OCI-LY3 (cell line): ENCODE data around the gene PIK3R3.

ENCODE experiments used
- H2AFZ ChIP-seq: fragments of 200-600, 300-600 bp; shearing (Covaris generic); 2 replicates; pipeline ENCODE4 v1.6.0; 2014; ENCODE audit warnings: antibody characterized with exemption, low read depth, low read length
- H3K27ac ChIP-seq: fragments of 200-600, 300-600 bp; sonication (generic); 2 replicates; pipeline ENCODE4 v1.5.1; 2014; ENCODE audit warnings: mild to moderate bottlenecking, low read length, moderate library complexity, mixed read lengths
- H3K27me3 ChIP-seq: fragments of 200-600, 300-600 bp; sonication (generic); 2 replicates; pipeline ENCODE4 v1.6.1; 2014; ENCODE audit warnings: low read depth, low read length, mixed read lengths
- H3K36me3 ChIP-seq: fragments of 200-600, 300-600 bp; sonication (generic); replicated peaks from 2 replicates; pipeline ENCODE3; 2014; ENCODE audit warnings: low read depth, low read length, mixed read lengths
- H3K4me1 ChIP-seq: fragments of 300-600, 200-600 bp; sonication (generic); 2 replicates; pipeline ENCODE4 v1.6.1; 2014; ENCODE audit warnings: low read length, mixed read lengths
- H3K4me2 ChIP-seq: fragments of 200-600, 300-600 bp; sonication (generic); 2 replicates; pipeline ENCODE4 v1.6.1; 2014; ENCODE audit warnings: low read length, mixed read lengths
- H3K4me3 ChIP-seq: fragments of 300-600, 200-600 bp; sonication (generic); 2 replicates; pipeline ENCODE4 v1.5.1; 2014; ENCODE audit warnings: antibody characterized with exemption, mild to moderate bottlenecking, low read length, moderate library complexity
- H3K79me2 ChIP-seq: fragments of 300-600, 200-600 bp; shearing (Covaris generic); 2 replicates; pipeline ENCODE4 v1.6.1; 2014; ENCODE audit warnings: mild to moderate bottlenecking, low read length, mixed read lengths
- H3K9ac ChIP-seq: fragments of 300-600, 200-600 bp; shearing (Covaris generic); 2 replicates; pipeline ENCODE4 v1.6.0; 2014; ENCODE audit warnings: mild to moderate bottlenecking, low read length, moderate library complexity
- H3K9me3 ChIP-seq: fragments of 200-600, 300-600 bp; shearing (Covaris generic); 2 replicates; pipeline ENCODE4 v1.6.1; 2014; ENCODE audit warnings: low read length, mixed read lengths; ENCODE audit not compliant: insufficient read depth
- H4K20me1 ChIP-seq: fragments of 200-600, 300-600 bp; sonication (generic); 2 replicates; pipeline ENCODE4 v1.6.1; 2016; ENCODE audit warnings: low read length, mixed read lengths; ENCODE audit not compliant: insufficient read depth
- EZH2phosphoT487 ChIP-seq: fragments of 200-600 bp; shearing (Covaris generic); IDR thresholded peaks from 2 replicates; pipeline ENCODE4 v1.6.1; 2018; ENCODE audit warnings: antibody characterized with exemption, mixed run types, low read depth
- TF ChIP-seq, protein P1 (sequence below): fragments of 200-600, 300-600 bp; sonication (generic); IDR thresholded peaks from 2 replicates; pipeline ENCODE4 v1.5.1; 2014; ENCODE audit warnings: antibody characterized with exemption, low read length, low read depth

The PIK3R3 gene

DNA sequence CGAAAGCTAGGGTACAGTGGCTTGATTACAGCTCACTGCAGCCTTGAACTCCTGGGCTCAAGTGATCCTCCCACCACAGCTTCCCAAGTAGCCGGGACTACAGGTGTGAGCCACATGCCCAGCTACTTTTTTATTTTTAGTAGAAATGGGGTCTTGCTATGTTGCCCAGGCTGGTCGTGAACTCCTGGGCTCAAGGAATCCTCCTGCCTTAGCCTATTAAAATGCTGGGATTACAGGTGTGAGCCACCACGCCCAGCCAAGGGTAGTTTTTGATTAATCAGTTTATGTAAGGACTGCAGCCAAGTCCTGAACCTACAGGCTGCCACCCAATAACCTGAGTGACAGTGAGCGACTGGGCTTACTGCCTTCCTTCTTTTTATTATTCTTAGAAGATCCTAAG is 88.3 kb downstream of the PIK3R3 start:
- peaks cover 50% of the 10 kb centered on the region for H3K4me1 ChIP-seq
- TF ChIP-seq EZH2phosphoT487 = no peak
- TF ChIP-seq, protein P1, sequence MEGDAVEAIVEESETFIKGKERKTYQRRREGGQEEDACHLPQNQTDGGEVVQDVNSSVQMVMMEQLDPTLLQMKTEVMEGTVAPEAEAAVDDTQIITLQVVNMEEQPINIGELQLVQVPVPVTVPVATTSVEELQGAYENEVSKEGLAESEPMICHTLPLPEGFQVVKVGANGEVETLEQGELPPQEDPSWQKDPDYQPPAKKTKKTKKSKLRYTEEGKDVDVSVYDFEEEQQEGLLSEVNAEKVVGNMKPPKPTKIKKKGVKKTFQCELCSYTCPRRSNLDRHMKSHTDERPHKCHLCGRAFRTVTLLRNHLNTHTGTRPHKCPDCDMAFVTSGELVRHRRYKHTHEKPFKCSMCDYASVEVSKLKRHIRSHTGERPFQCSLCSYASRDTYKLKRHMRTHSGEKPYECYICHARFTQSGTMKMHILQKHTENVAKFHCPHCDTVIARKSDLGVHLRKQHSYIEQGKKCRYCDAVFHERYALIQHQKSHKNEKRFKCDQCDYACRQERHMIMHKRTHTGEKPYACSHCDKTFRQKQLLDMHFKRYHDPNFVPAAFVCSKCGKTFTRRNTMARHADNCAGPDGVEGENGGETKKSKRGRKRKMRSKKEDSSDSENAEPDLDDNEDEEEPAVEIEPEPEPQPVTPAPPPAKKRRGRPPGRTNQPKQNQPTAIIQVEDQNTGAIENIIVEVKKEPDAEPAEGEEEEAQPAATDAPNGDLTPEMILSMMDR = no peak
- peak overlapping the region; percentile 76; the same call in 1 of the 2 replicates for H3K4me2 ChIP-seq
- no peak overlapping the region for H2AFZ ChIP-seq
- H4K20me1 ChIP-seq = no peaks in the 10 kb centered on the region
- no peaks in the 10 kb centered on the region for H3K9me3 ChIP-seq
- no peaks in the 10 kb centered on the region for H3K79me2 ChIP-seq
- no peak overlapping the region for H3K9ac ChIP-seq
- H3K27me3 ChIP-seq = no peaks in the 10 kb centered on the region
- peaks cover 4% of the 10 kb centered on the region for H3K36me3 ChIP-seq
- H3K27ac ChIP-seq = peak overlapping the region; percentile 82; the same call in 1 of the 2 replicates
- no peak overlapping the region for H3K4me3 ChIP-seq

DNA sequence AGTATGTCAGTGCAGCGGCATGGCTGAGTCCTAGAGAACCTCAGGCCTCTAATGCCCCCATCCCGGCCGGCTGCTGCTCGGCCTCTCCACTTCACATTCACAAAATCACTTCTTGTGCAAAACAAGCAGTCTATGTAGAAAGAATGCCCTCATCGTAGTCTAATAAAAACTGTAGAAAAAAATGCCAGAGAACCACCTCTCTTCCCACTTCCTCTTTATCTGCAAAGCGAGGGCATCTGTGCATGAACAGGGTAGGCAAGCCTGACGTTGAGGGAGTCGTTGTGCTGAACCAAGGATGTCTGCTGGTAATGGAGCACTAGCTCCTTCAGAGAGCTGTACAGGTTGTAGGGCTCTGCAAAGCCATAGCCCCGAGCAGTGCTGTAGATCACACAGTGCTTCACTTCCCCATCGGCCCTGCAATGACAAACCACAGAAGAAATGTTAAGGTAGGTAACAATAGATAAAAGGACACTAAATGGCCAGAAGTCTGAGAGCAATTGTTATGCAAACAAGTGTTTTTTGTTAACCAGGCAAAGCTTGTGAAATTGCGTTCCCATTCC is 88.9 kb downstream of the PIK3R3 start:
- Histone ChIP-seq H3K9ac (peak overlapping the region; percentile 54), H3K4me1 (peaks cover 50% of the 10 kb centered on the region), H3K79me2 (no peaks in the 10 kb centered on the region), H3K27me3 (no peaks in the 10 kb centered on the region), H3K9me3 (no peaks in the 10 kb centered on the region), H3K4me3 (peak overlapping the region; percentile 60), H2AFZ (no peak overlapping the region), H3K4me2 (peak overlapping the region; percentile 76), H3K27ac (peak overlapping the region; percentile 82), H4K20me1 (no peaks in the 10 kb centered on the region), H3K36me3 (peaks cover 4% of the 10 kb centered on the region)
- TF ChIP-seq, protein P1 = no peak
- no peak for TF ChIP-seq EZH2phosphoT487

DNA sequence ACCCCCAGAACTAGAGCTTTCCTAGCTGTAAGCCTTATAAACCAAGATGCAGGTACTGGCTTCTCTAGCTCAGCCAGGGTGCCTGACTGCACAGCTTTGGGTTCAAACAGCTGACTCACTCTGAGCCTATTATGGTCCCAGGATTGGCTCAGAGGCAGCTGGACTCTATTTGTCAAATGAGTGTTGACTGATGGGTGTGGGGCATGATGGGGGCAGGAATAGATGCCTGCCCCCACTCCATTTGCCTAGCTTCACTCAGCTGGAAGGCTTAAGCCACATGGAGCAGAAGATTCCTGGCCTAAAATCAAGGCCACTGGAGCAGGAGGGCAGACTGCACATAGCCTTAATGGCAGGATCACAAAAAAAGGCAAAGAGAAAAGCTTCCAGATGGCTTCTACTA is 90.5 kb downstream of the PIK3R3 start:
- Histone ChIP-seq H3K79me2 (no peaks in the 10 kb centered on the region), H3K4me2 (peak overlapping the region; percentile 76), H3K9ac (peak overlapping the region; percentile 54), H3K36me3 (peaks cover 4% of the 10 kb centered on the region), H3K4me3 (peak overlapping the region; percentile 31; the same call in 1 of the 2 replicates), H3K27ac (peak overlapping the region; percentile 82), H3K9me3 (no peaks in the 10 kb centered on the region), H3K27me3 (no peaks in the 10 kb centered on the region), H4K20me1 (no peaks in the 10 kb centered on the region), H2AFZ (no peak overlapping the region), H3K4me1 (peaks cover 56% of the 10 kb centered on the region)
- TF ChIP-seq, protein P1 = no peak

DNA sequence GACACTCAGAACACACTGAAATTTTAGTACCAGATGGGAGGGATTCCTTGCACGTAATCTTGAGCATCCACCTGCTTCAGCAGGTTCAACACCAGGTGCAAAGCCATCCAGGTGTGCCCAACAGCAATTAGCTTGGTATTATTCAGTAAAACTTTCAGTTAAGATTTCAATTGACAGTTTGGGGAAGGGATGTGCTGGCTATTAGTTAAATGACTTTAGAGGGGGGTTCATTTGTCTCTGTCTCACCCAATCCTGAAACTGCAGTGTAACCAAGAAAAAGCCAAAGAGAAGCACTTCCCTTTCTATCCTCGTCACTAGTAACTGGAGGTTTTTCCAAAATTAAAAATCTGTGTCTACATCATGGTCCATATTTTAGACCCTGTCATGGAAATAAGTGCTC is 90.9 kb downstream of the PIK3R3 start:
- no peaks in the 10 kb centered on the region for H3K27me3 ChIP-seq
- H3K27ac ChIP-seq = peak overlapping the region; percentile 82
- no peaks in the 10 kb centered on the region for H3K9me3 ChIP-seq
- peak overlapping the region; percentile 54; the same call in 1 of the 2 replicates for H3K9ac ChIP-seq
- H3K36me3 ChIP-seq = peaks cover 4% of the 10 kb centered on the region
- H3K4me1 ChIP-seq = peaks cover 56% of the 10 kb centered on the region
- no peaks in the 10 kb centered on the region for H4K20me1 ChIP-seq
- no peaks in the 10 kb centered on the region for H3K79me2 ChIP-seq
- 0 out of 2 replicates have a peak overlapping the region, but pooled peaks have one; percentile 25 for H3K4me3 ChIP-seq
- H2AFZ ChIP-seq = no peak overlapping the region
- H3K4me2 ChIP-seq = peak overlapping the region; percentile 76
- TF ChIP-seq, protein P1 = no peak
- no peak for TF ChIP-seq EZH2phosphoT487
